ENCODE results near the gene THEM4.

THEM4 gene

GRCh38 chr1:151867765-151868411, 41.4 kb downstream of the THEM4 start:
- peak; percentile 81 for DNase-seq (ENCODE audit: low read depth)
- TF ChIP-seq POLR2A (IDR thresholded peaks at IDR 0.05; ENCODE audit: extremely low read depth, insufficient read length) = no peak
- no peak for TF ChIP-seq CTCF (IDR thresholded peaks at IDR 0.05; ENCODE audit: low read depth, low read length)
- TF ChIP-seq, protein P1, sequence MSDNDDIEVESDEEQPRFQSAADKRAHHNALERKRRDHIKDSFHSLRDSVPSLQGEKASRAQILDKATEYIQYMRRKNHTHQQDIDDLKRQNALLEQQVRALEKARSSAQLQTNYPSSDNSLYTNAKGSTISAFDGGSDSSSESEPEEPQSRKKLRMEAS (IDR thresholded peaks at IDR 0.05; ENCODE audit: low read depth, low read length) = no peak
- no peak for TF ChIP-seq MYC (IDR thresholded peaks at IDR 0.05; ENCODE audit: low read depth, low read length)
- no peak overlapping the region for H3K4me3 ChIP-seq (ENCODE audit: low read depth, low read length)

DNA sequence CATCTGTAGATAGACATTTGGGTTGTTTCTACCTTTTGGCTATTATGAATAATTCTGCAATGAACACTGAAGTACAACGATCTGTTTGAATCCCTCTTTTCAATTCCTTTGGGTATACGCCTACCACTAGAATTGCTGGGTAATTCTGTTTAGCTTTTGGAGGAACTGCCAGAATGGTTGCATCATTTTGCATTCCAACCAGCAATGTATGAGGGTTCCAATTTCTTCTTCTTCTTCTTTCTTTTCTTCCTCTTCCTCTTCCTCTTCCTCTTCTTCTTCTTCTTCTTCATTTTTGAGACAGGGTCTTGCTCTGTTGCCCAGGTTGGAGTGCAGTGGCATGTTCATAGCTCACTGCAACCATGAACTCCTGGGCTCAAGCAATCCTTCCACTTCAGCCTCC, 42.0 kb downstream of the THEM4 start:
- no peak overlapping the region for H3K4me3 ChIP-seq (ENCODE audit: low read depth, low read length)
- DNase-seq (ENCODE audit: low read depth) = peak; percentile 27
- TF ChIP-seq, protein P1 (IDR thresholded peaks at IDR 0.05; ENCODE audit: low read depth, low read length) = no peak
- TF ChIP-seq MYC (IDR thresholded peaks at IDR 0.05; ENCODE audit: low read depth, low read length) (no peak), POLR2A (IDR thresholded peaks at IDR 0.05; ENCODE audit: extremely low read depth, insufficient read length) (no peak), CTCF (IDR thresholded peaks at IDR 0.05; ENCODE audit: low read depth, low read length) (no peak)

- no peak for DNase-seq (ENCODE audit: low read depth)
- TF ChIP-seq POLR2A (IDR thresholded peaks at IDR 0.05; ENCODE audit: extremely low read depth, insufficient read length) = no peak
- TF ChIP-seq MYC (IDR thresholded peaks at IDR 0.05; ENCODE audit: low read depth, low read length) = no peak
- no peak for TF ChIP-seq CTCF (IDR thresholded peaks at IDR 0.05; ENCODE audit: low read depth, low read length)
- TF ChIP-seq, protein P1 (IDR thresholded peaks at IDR 0.05; ENCODE audit: low read depth, low read length) = no peak
- H3K4me3 ChIP-seq (ENCODE audit: low read depth, low read length) = no peak overlapping the region
These were observed 44.9 kb downstream of the THEM4 start for GRCh38 chr1:151864411-151864810.

GRCh38 chr1:151862604-151863003, 46.7 kb downstream of the THEM4 start:
- DNase-seq (ENCODE audit: low read depth) = no peak
- TF ChIP-seq MYC (IDR thresholded peaks at IDR 0.05; ENCODE audit: low read depth, low read length) (no peak), CTCF (IDR thresholded peaks at IDR 0.05; ENCODE audit: low read depth, low read length) (no peak)
- H3K4me3 ChIP-seq (ENCODE audit: low read depth, low read length) = no peak overlapping the region

- no peak for DNase-seq (ENCODE audit: low read depth)
- H3K4me3 ChIP-seq (ENCODE audit: low read depth, low read length) = no peak overlapping the region
- TF ChIP-seq MYC (IDR thresholded peaks at IDR 0.05; ENCODE audit: low read depth, low read length) (no peak), POLR2A (IDR thresholded peaks at IDR 0.05; ENCODE audit: extremely low read depth, insufficient read length) (no peak), CTCF (IDR thresholded peaks at IDR 0.05; ENCODE audit: low read depth, low read length) (no peak)
- TF ChIP-seq, protein P1 (IDR thresholded peaks at IDR 0.05; ENCODE audit: low read depth, low read length) = no peak
These were observed 48.7 kb downstream of the THEM4 start for GRCh38 chr1:151860504-151861187.
